NCI-H345 (cell line): ENCODE data around the gene SYNDIG1.

Experiments
- DNase-seq: peaks from one replicate; lab custom pipeline; 2025; lab: John Stamatoyannopoulos, UW

Gene SYNDIG1

GRCh38 chr20:24585796-24586522 lies 116.5 kb downstream of the SYNDIG1 start:
- no peak for DNase-seq

GRCh38 chr20:24586523-24586840 lies 117.1 kb downstream of the SYNDIG1 start:
- no peak for DNase-seq

GRCh38 chr20:24587384-24588046 lies 118.1 kb downstream of the SYNDIG1 start:
- no peak for DNase-seq

- no peak for DNase-seq
Observed at GRCh38 chr20:24588047-24588635, 118.7 kb downstream of the SYNDIG1 start.

- no peak for DNase-seq
Observed at GRCh38 chr20:24588725-24589340, 119.4 kb downstream of the SYNDIG1 start.

GRCh38 chr20:24589381-24589780 lies 120.0 kb downstream of the SYNDIG1 start:
- DNase-seq, result no peak

- DNase-seq, result no peak
Observed at GRCh38 chr20:24589815-24590177, 120.4 kb downstream of the SYNDIG1 start.

GRCh38 chr20:24590178-24590982 lies 121.0 kb downstream of the SYNDIG1 start:
- no peak for DNase-seq

GRCh38 chr20:24597051-24597450 lies 127.6 kb downstream of the SYNDIG1 start:
- DNase-seq, result no peak

GRCh38 chr20:24598346-24598745 lies 128.9 kb downstream of the SYNDIG1 start:
- no peak for DNase-seq

- DNase-seq, result no peak
Observed at GRCh38 chr20:24598996-24599395, 129.6 kb downstream of the SYNDIG1 start.

- no peak for DNase-seq
Observed at GRCh38 chr20:24600012-24600411, 130.6 kb downstream of the SYNDIG1 start.

- DNase-seq, result no peak
Observed at GRCh38 chr20:24603454-24603853, 134.0 kb downstream of the SYNDIG1 start.

- no peak for DNase-seq
Observed at GRCh38 chr20:24604966-24605665, 135.7 kb downstream of the SYNDIG1 start.

GRCh38 chr20:24605937-24606455 lies 136.6 kb downstream of the SYNDIG1 start:
- DNase-seq, result no peak

GRCh38 chr20:24607402-24607801 lies 138.0 kb downstream of the SYNDIG1 start:
- DNase-seq, result no peak

- DNase-seq, result no peak
Observed at GRCh38 chr20:24608926-24609667, 139.7 kb downstream of the SYNDIG1 start.

GRCh38 chr20:24609757-24610156 lies 140.3 kb downstream of the SYNDIG1 start:
- no peak for DNase-seq

- DNase-seq, result no peak
Observed at GRCh38 chr20:24610341-24611115, 141.1 kb downstream of the SYNDIG1 start.
